GM19240 (cell line): ENCODE measurements around the gene ACO2.
"Not testable (repeated sequence)": the region's sequence is repeated elsewhere in the genome, so short reads cannot be mapped to it uniquely, and the experiment has no call there.

Experiments used
- DNase-seq: peaks from one replicate; pipeline ENCODE4 v3.0.0; 2011; ENCODE audit warnings: low spot score; ENCODE audit not compliant: insufficient read length

Gene ACO2

DNA sequence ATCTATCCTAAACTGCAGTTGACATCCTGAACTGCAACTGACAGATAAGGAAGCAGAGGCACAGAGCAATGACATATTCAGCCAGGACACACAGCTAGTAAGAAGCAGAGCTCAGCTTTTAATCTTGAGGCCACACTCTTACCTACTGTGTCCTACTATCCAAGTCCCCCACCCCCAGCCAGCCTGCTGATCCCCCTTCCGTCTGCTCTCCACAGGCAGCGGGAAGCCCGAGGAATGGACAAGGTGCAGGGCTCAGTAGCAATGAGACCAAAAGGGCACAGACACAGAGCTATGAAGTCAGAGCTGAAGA is 71.0 kb downstream of the ACO2 start:
- no peak for DNase-seq

DNA sequence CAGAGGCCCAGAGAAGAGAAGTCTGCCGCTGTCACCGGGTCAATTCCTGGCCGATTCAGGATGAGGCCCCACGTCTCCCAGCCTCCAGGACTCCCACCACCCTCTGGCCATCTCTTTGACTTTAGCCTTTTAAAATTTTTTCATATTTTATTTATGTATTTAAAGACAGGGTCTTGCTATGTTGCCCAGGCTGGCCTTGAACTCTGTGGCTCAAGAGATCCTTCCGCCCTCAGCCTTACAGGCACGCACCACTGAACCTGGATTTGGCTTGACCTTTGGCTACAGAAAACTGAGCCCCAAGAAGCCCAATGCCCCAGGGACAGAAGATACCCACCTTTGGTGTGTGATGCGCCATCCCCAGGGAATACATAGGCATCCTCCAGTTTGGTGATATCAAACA is 71.4 kb downstream of the ACO2 start:
- no peak for DNase-seq

- no peak for DNase-seq
Observed at GRCh38 chr22:41541484-41541883, 72.6 kb downstream of the ACO2 start.

DNA sequence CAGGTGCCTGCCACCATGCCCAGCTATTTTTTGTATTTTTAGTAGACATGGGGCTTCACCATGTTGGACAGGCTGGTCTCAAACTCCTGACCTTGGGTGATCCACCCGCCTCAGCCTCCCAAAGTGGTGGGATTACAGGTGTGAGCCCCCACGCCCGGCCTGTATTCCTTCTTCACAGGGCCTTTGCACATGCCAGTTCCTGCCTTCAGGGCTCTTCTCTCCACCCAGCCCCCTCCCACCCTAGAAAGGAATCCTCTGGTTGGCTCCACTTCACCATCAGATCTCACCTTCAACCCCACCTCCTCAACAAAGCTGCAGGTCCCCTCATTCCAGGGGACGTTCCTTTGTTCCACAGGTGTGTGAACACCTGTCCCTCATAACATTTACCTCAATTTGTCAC is 73.3 kb downstream of the ACO2 start:
- no peak for DNase-seq

- DNase-seq, result peak; percentile 96
Observed at GRCh38 chr22:41543854-41544670, 75.1 kb downstream of the ACO2 start, which contains the start of gene POLR3H. Gene POLR3H (minus strand): TSS chr22:41544470. CDS start chr22:41544101, 369 bp downstream.

DNA sequence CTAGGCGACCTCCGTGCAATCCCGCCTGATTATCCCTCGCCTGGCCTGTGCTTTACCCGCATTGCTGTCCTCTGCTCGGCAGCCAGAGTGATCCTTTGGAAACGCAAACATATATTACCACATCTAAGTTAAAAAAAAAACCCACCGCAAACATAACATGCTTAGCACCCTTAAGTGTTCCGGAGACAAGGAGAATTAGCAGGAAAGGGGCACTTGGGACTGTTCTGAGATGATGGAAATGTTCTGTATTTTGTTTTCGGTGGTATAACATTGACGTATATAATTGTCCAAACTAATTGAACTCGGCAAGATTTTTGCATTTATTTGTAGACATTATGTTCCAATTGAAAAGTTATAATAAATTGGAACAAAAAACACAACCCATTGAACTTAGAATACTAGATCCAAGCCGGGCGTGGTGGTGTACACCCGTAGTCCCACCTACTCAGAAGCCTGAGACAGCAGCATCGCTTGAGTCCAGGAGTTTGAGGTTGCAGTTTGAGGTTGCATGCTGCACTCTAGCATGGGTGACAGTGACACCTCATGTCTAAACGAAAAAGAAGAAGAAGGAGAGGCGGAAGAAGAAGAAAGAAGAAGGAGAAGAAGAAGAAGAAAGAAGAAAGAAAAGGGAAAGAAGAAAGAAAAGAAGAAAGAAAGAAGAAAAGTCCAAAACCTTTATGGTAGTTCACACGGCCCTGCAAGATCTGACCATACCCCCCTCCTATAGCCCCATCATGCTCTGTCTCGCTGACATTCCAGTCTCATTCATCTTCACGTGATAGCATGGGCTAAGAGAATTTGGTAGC is 76.0 kb downstream of the ACO2 start:
- DNase-seq, result no peak

- no peak for DNase-seq
Observed at GRCh38 chr22:41548830-41549211, 79.9 kb downstream of the ACO2 start.

GRCh38 chr22:41550952-41551491 is 82.1 kb downstream of the ACO2 start:
- DNase-seq, result no peak

GRCh38 chr22:41551877-41552582 is 83.1 kb downstream of the ACO2 start:
- DNase-seq, result no peak

DNA sequence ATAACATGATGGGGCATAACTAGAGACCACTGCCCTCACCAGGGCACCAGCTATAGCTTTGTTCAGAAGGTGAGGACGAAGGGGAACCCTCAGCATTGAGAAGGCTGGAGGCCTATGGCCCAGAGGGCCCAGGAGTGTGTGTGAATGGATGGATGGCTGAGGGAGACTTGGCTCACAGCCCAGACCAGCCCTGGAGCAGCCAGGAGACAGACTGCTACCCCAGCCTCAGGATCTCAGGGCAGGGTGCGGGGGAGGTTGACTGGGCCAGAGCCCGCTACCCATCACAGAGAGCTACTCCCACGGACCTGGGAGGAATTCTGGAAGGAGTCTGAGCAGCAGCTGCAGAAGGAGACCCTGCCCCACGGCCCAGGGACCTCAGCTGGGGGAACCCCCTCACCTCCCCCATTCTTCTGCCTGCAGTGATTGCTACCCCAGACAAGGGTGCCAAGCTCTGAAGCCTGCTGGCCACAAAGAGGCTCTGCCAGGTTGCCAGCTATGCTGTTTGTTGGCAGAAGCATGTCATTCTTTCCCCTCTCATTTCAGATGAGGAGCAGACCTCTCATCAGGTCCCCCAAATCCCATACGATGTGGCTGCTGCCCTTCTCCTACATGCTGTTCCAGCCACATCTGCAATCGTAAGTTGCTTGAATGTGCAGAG is 86.5 kb downstream of the ACO2 start:
- DNase-seq, result no peak

- DNase-seq, result no peak
Observed at GRCh38 chr22:41556561-41556960, 87.6 kb downstream of the ACO2 start.

- DNase-seq, result no peak
Observed at GRCh38 chr22:41557401-41558240, 88.7 kb downstream of the ACO2 start.

- DNase-seq, result not testable (repeated sequence)
Observed at GRCh38 chr22:41558241-41558630, 89.3 kb downstream of the ACO2 start.

DNA sequence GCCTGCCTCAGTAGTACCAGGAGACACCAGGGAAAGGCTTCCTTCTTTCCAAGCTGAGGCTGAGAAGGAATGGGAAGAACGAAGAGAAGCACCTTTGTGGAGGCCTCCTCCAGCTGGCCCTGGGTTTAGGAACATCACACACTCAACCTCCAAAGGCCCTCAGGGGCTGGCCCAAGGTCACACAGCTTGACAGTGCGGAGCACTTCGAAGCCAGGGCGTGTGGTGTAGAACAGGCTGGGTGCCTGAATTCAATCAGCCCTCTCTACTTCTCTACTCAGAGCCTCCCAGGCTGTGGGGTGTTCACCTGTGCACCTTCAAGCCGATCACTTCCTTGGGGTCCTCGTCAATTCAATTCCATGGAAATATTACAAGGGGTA is 91.2 kb downstream of the ACO2 start:
- no peak for DNase-seq

DNA sequence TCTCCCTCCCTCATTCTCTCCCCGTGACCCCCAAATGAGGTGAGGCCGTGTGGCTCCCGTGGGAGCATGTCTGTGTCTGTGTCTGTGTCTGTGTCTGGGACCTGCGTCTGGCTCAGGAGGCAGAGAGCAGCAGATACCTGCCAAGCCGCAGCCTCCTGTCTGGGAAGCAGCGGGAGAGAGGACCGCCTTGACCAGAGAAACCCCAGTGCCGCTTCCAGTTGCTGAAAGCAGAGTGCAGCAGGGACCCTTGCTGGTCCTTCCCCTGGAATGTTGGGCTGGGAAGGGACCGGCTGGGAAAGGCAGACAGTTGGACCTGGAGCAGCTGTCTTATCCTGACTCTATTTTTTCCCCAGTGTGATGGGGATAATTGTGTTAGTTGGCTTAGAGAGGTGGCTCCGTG is 92.4 kb downstream of the ACO2 start:
- DNase-seq, result no peak

DNA sequence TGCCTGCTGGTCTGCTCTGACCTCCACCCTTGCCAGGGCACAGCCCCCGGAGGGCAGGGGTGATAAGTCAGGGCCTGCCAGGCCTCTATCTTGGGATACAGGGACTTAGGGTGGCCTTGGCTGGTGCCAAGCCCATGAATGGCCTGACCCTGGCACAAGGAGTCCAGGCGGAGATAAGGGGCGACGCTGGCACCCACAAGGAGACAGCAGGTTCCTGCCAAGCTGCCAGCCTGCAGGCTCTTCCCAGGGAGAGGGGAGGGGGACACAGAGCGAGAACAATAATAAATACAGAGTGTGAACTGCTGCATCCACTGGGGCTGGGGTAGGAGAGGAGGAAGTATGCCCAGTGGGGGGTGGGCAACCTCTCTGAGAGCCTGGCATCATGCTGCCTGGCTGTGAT is 92.9 kb downstream of the ACO2 start:
- DNase-seq, result no peak

DNA sequence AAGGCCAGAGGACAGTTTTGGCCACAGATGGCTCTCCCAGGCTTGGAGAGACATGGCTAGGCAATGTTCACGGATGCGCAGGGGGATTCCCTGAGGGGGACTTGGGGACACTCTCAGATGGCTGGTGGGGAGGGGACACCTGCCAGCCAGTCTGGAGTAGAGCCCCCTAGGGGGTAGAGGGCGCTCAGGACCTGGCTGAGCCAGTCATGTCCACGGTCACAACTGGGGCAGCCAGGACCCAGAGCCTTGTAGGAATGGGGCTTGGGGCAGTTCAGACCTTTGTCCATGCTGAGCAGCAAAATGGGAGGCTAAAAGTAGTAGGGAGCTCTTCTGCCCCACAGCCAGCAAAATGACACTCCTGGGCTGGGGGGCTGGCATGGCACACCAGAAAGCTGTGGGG is 93.5 kb downstream of the ACO2 start:
- no peak for DNase-seq

DNA sequence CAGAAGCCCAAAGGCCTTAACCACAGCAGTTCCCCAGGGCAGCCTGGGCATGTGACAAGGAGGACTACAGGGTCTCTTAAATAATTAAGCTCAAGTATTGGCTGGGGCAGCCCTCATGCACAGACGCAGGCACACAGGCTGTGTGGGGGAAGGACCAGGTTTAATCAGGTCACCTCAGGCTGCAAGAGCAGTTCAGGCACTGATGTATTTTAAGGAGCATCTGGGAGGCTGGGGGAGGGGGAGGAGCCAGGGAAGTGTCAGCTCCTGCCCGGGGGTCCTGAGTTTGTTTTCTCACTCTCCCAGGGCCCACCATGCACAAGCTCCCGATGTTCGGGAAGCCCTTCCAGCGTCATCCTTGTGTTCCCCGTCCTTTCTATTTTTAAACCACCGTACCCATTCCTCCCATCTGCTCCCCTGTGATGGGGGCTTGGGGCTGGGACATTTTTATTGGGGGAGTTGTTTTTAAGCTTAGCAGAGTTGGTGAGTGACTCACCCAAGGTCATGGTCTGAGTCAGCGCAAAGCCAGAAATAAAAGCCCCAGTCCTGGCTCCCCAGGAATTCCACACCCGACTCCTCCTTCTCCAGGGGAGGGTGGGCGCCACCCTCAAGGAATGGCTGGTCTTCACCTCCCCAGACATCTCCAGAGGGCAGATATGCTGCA is 94.3 kb downstream of the ACO2 start:
- DNase-seq, result no peak

GRCh38 chr22:41564563-41564962 is 95.6 kb downstream of the ACO2 start:
- DNase-seq, result no peak
